GM19372 (cell line): ENCODE results near the gene ARHGAP24.
"Not testable (repeated sequence)": the region's sequence is repeated elsewhere in the genome, so short reads cannot be mapped to it uniquely, and the experiment has no call there.

ENCODE experiments used
- ATAC-seq: cut with Tn5 transposase; IDR thresholded peaks from one replicate; pipeline ENCODE4 v1.9.1; 2021; ENCODE audit warnings: mild to moderate bottlenecking, low read depth, moderate library complexity; ENCODE audit not compliant: unreplicated experiment

ARHGAP24 gene

DNA sequence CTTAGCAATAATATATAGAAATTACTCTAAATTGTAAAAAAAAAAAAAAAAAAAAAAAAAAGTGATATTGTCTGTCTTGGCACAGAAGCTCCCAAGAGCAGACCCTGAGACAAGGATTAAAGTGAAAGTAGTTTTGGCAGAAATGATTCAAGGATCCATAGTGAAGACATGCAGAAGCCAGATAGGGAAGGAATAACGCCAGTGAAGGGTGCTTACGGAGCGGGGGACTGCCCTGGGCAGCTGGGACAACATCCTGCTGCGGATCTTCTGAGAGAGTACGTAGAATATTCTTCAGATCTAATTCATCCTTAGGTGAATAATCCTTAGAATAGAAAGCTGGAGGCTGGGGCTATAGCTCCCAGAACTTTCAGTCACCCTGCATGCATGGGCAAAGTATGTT, 39.8 kb downstream of the ARHGAP24 start:
- no peak for ATAC-seq

GRCh38 chr4:85515701-85516100, 40.8 kb downstream of the ARHGAP24 start:
- ATAC-seq = no peak

DNA sequence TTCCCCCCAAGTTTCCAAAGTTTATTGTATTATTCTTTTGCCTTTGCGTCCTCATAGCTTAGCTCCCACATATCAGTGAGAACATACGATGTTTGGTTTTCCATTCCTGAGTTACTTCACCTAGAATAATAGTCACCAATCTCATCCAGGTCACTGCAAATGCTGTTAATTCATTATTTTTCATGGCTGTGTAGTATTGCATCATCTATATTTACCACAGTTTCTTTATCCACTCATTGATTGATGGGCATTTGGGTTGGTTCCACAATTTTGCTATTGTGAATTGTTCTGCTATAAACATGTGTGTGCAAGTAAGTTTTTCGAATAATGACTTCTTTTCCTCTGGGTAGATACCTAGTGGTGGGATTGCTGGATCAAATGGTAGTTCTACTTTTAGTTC, 43.6 kb downstream of the ARHGAP24 start:
- ATAC-seq = not testable (repeated sequence)

GRCh38 chr4:85520765-85521749, 46.1 kb downstream of the ARHGAP24 start:
- no peak for ATAC-seq

DNA sequence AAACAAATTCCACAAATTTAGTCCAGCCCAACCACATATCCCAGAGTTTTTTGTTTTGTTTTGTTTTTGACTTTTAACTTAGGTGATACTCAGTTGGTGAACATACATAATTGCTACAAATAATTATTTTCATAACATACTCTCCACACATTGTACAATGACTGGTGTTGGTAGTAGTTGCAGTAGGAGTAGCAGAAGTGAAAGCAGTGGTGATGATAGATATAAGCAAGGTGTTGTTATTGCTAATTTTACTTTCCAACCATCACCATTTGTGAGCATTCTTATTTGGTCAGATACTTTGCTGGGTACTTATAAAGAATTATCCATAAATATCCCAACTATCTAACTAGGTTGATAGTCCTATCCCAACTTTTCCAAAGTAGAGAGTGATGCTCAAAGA, 47.3 kb downstream of the ARHGAP24 start:
- no peak for ATAC-seq

- no peak for ATAC-seq
Measured at GRCh38 chr4:85522836-85523235, 47.9 kb downstream of the ARHGAP24 start.

DNA sequence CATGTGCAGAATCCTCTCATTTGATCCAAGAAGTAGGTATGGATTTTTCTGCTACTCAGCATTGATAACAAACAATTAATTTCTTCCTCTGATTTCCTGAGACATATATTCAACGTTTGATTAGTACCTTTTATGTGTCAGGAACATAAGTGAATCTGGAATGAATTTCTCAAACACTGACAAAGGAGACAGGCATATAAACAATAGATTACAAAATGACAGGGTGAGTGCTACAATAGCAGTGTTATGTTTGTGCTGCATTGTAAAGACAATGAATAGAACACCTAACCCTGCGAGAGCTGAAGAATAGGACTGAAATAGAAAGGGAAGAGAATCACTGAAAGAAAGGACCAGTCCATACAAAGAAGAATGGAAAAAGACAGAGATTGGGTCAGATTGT, 52.9 kb downstream of the ARHGAP24 start:
- no peak for ATAC-seq

- no peak for ATAC-seq
Measured at GRCh38 chr4:85531560-85532341, 56.8 kb downstream of the ARHGAP24 start.

- no peak for ATAC-seq
Measured at GRCh38 chr4:85534120-85534519, 59.2 kb downstream of the ARHGAP24 start.

GRCh38 chr4:85543832-85544231, 68.9 kb downstream of the ARHGAP24 start:
- no peak for ATAC-seq

DNA sequence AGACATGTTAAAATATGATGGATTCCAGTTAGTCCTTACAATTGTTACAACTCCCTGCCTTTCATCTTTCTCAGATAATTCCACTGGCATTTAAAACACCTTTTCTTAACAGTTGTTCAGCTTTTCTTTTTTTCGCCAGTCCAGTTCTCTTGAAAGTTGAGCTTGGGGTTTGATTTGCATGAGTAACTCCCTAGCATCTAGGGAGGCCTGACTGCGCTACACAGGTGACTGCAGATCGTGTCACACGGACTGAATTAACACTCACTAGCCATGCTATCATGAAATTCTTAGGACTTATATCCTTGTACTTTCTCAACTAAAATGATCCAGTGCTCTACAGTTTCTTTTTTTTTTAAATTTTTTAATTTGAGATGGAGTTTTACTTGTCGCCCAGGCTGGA, 69.8 kb downstream of the ARHGAP24 start:
- ATAC-seq = no peak

DNA sequence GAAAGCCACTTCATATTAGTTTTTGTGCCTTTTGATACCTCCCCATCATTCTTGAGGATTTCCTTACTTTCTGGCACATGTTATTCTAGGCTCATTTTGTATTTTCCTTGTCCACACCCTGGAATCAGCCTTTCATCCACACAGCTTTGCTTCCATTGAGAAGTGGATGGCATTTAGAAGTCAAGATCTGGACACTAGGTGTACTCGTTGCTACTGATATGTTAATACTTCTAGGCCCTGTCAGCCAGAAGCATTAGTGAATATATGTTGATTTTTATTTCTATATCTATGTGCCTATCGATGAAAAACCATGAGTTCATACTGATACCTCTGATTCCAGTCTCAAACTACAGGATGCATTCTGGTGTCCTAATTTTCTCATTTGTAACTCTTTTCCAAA, 73.2 kb downstream of the ARHGAP24 start:
- no peak for ATAC-seq

DNA sequence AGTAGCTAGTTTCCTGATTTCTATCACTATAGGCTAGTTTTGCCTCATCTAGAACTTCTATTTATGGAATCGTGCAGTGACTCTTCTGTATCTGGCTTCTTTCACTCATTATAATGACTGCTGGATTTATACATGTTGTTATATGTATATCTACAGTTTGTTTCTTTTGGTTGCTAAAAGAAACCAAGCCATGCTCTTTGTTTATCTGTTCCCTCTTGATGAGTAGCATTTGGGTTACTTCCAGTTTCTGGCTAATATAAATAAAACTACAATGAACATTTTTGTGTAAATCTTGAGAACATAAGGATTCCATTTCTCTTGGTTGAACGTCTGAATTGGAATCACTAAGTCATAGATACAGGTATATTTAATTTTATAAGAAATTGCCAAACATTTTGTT, 73.9 kb downstream of the ARHGAP24 start:
- ATAC-seq = no peak

DNA sequence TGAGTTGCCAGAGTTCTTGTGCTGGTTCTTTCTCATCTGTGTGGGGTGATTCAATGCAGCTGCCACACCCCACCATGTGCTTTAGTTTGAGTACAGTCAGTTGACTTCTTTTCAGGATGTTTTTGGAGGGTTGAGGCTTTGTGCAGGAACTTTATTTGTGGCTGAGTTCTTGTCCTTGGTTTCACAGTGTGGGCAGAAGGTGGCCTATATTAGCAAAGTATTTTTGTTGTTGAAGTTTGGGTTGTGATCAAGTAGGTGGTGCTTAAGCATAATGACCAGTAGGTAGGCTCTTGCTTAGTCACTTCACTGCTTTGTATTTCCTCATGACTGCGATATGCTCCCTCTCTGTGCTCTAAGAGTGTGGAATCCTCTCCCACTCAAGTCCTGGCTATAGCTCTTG, 80.3 kb downstream of the ARHGAP24 start:
- ATAC-seq = peak; percentile 32

DNA sequence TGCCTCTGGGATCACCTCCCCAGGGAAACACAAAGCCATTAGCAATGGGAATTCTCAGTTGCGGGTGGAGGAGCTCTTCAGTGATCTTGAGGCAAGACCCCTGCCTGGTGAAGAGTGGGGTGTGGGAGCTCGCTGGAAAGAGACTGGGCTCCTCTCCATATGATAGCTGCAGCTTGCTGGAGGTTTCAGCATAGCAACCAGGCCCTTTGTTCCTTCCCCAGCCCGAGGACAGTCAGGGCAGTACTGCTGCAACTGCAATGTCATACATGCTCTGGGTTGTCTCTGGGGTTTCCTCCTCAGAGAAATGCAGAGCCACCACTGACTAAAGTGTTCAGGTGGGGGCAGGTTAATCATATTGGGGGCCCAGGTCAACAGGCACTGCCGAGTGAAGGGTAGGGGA, 81.3 kb downstream of the ARHGAP24 start:
- ATAC-seq = no peak

- ATAC-seq = peak; percentile 90
Measured at GRCh38 chr4:85557016-85557901, 82.3 kb downstream of the ARHGAP24 start.

- no peak for ATAC-seq
Measured at GRCh38 chr4:85565761-85566480, 91.0 kb downstream of the ARHGAP24 start.

GRCh38 chr4:85569730-85570299, 94.9 kb downstream of the ARHGAP24 start:
- no peak for ATAC-seq

GRCh38 chr4:85570388-85570787, 95.4 kb downstream of the ARHGAP24 start:
- no peak for ATAC-seq

GRCh38 chr4:85571008-85571407, 96.1 kb downstream of the ARHGAP24 start:
- no peak for ATAC-seq
